ENCODE measurements around the gene CCDC85B. TPM values are rescaled to one million over a fixed set of nuclear protein-coding genes. Genes with fewer than 3 reads are reported as not detected.
A peak's percentile ranks its signal among the peaks of the same experiment; 100 is the strongest.

Gene CCDC85B
- total RNA-seq, 1 experiment from 2014 or later, result 43.7 TPM

DNA sequence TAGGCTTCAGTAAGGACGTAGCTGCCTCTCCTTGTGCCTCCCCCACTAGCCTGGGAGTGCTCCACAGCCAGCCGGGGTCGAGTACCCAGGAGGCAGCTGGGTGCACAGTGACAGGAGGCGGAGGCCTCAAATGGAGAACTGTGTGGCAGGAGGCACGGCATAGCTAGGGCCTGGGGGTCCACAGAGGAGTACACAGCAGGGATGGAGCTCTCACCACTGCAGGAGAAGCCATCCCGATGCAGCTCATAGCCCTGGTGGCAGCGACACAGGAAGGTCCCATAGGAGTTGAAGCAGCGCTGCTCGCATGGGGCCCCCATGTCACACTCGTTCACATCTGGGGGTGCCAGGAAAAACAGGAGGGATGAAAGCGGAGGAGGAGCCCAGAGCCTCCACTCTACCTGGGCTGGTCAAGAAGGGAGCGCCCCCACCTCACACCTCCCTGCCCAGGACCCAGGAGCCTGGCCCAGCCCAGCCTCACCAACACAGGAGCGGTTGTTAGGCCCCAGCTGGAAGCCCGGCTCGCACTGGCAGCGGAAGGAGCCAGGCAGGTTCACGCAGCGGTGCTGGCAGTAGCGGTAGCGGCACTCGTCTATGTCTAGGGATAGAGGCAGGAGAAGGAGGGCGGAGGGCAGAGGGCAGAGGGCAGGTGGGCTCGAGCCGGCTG lies 20.7 kb upstream of the CCDC85B start:
- DNase-seq (ENCODE audit: low read depth), result no peak

DNA sequence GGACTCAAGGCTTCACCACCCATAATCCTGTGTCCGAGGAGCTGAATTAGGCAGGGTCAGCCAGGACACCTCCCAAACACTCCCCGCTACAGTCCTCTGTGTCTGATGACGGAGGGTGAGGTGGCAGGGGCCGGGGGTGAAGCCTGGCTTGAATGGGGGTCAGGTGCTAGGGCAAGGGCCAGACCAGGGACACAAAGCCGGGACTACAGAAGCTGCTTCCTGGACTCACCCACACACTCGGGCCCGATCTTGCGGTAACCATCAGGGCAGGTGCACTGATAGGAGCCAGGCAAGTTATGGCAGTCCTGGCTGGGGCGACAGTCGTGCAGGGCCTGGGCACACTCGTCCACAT lies 20.2 kb upstream of the CCDC85B start:
- no peak for DNase-seq (ENCODE audit: low read depth)

DNA sequence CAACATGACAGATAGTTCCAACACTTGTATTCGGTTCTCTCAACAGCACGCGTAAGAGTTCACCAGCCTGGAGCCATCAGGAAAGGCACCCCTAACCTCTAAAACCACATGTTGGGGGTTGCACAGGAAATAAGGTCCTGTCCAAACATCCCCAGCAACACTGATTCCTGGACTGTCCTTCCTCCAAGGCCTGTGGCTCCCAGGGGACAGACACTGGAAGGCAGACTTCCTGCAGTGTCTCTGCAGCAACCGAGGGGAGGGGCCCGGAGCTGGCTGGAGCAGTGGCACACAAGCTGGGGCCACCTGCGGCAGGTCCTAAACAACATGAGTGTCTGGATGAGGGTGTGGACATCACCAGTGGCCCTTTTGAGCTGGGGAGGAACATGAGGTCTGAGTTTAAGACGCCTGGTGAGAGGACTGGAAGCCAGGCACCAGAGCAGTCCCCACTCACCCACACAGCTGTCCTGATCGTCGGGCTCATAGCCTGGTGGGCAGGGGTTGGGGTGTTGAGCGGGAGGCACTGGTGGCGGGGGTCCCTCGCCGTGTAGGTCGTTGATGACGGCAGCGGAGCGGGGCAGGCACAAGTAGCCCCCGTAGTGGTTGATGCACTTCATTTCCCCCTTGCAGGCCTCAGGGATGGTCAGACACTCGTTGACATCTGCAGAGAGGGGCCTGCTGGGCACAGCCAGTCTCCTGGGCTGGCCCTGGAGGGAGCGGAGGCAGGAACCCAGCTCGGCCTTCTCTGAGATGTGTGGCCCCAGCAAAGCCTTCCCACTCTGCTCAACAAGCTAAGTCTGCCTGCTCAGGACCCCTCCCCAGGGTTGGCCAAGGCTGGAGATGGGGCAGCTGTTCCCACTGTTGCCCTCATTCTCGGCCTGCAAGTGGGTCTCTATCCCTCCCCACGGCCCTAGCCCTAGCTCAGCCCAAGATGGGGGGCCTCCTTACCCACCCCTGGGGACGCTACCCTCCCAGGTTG lies 19.5 kb upstream of the CCDC85B start:
- no peak for DNase-seq (ENCODE audit: low read depth)

DNA sequence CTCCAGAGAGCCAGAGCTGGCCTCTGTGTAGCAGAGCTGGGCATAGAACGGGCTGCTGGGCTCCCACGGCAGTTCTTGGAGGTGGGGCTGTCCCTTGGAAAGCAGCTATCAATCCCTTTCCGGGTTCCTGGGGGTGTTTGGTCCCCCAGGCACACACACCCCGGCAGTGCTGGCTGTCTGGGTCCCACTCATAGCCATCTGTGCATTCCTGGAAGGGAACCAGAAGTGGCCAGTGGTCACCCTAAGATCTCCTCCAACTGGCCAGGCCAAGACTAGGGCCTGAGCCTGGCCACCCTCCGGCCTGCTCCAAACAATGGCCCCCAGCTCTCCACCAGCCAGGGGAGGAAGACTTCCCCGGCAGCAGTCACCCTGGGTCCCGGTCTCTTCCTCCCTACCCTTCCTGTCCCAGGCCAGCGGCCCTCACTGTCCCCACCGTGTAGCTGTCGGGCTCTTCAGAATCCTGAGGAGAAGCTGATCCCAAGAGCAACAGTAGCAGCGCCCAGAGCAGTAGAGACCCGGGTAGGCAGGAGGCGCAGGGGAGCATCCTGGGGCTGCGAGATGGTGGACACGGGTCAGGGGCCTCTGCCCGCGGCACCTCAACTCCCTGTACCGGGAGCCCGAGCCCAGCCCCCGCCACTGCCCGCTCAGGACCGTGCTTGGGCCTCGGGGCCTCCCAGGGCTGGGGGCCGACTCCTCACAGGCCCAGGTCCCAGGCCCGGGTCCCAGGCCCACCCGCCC lies 18.5 kb upstream of the CCDC85B start:
- no peak for DNase-seq (ENCODE audit: low read depth)

DNA sequence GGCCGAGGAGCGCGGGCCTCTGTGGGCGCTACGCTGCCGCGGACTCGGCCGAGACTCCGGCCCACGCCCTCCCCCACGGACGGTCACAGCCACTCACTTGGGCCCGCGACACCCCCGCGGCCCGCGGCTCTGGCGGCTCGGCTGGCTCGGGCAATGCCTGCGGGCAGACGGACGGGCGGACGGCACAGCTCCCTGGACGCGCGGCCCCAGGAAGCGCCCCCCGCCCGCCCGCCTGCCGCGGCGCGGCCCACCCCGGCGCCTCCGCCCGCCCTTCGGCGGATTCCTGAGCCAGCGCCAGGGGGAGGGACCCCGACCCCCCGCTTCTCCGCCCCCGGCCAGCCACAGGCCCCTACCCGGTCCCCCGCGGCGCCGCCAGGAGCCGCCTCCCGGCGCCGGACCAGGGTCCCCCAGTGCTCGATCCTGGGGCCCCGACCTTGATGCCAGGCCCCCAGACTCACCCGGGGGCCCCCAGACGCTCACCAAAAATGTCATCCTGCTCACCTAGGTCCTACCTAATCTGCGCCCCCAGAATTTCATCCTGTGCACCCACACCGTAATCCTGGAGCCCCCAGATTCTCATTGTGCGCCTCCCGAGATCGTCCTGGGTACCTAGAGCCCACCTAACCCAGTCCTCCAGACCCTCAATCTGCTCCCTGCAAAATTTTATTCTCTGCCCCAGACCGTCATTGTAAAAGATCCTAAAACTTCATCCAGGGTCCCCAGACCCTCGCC lies 17.7 kb upstream of the CCDC85B start, which contains the start of gene EFEMP2:
TSS of gene EFEMP2 (minus strand) at position 215 of the 732 bp plus-strand sequence. CDS start 446 bp downstream, outside the sequence.
- DNase-seq (ENCODE audit: low read depth), result peak; percentile 47

DNA sequence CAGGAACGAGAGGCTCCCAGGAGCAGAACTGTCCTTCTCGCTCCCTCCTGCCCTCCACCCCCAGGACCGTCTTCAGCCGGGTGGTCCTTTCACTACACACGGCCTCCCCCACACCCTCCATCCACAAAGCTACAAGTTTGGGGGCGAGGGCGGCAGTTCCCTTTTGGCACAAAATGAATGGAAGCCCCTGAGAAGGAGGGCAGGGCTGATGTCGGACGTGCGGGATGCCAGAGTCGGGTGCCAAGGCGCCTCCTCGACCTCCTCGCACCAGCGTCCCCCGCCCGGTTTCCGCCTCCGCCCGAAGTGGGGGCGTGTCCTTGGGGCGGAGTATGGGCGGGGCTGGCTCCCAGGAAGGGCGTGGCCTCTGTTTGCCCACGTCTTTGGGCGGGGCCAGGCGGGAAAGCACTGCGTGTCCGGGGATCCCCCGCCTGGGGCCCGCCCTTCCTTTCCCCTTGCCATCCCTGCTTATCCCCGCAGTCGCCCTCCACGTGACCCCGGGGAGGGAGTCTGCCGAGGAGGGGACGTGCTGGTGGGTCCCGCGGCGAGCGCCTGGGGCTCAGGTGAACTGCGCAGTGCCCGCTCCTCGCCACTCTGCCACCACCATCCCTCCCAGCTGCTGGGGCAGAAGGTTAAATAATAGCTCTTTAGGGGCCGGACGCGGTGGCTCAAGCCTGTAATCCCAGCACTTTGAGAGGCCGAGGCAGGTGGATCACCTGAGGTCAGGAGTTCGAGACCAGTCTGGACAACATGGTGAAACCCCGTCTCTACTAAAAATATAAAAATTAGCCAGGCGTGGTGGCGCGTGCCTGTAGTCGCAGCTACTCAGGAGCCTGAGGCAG lies 16.9 kb upstream of the CCDC85B start:
- peak; percentile 95 for DNase-seq (ENCODE audit: low read depth)

DNA sequence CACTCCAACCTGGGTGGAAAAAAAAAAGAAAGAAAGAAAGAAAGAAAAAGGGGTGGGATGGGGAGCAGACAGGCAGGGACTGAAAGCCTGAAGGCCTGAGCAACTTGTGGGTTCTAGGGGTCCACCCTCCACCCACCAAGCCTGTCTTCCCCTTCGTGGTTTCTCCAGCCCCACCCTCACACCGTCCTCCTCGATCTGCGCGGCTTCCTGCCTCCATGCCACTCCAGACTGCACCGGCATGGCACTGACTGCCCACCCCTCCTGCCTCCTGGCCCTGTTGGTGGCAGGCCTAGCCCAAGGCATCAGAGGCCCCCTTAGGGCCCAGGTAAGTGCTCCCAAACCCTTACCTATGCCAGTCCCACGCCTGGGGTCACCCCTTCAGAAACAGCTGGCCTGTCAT lies 10.9 kb upstream of the CCDC85B start, which contains the start of gene CTSW:
TSS of gene CTSW (plus strand) at position 221 of the 400 bp plus-strand sequence. CDS start at position 239, 18 bp downstream.
- DNase-seq (ENCODE audit: low read depth), result no peak

DNA sequence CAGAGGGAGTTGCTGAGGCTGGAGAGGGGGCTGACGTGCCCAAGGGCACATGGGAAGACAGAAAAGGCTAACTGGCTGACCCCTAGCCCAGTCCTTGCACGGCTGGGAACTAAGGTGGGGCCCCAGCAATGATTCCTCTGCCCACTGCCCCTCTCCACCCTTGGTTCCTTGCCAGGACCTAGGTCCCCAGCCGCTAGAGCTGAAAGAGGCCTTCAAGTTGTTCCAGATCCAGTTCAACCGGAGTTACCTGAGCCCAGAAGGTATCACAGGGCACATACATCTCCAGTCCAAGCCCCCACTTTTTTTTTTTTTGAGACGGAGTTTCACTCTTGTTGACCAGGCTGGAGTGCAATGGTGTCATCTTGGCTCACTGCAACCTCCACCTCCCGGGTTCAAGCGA lies 10.4 kb upstream of the CCDC85B start:
- no peak for DNase-seq (ENCODE audit: low read depth)

DNA sequence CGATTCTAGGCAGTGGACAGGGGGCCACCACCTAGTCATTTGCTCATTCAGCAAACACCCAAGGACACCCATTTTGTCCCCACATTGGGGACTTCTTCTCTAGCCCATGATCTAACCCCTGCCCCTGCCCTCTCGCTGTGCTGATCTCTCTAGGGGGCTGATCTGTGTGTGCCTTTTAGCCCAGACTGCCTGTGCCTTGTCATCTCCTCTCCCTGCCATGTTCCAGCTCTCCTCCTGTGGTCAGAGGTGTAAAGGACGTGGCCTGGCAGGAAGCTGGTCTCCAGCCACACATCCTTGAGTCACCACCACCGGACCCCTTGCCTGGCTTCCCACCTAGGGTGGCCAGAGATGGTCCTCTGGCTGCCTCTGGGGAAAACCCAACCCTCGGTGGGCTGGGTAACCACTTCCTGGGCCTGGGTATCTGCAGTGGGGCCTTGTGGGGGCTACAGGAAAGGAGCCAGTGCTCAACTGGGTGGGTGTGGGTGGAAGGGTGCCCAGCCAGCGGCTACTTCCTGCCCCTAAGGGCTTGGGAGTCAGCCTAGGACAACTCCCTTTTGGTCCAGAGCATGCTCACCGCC lies 9.5 kb upstream of the CCDC85B start:
- DNase-seq (ENCODE audit: low read depth), result no peak

DNA sequence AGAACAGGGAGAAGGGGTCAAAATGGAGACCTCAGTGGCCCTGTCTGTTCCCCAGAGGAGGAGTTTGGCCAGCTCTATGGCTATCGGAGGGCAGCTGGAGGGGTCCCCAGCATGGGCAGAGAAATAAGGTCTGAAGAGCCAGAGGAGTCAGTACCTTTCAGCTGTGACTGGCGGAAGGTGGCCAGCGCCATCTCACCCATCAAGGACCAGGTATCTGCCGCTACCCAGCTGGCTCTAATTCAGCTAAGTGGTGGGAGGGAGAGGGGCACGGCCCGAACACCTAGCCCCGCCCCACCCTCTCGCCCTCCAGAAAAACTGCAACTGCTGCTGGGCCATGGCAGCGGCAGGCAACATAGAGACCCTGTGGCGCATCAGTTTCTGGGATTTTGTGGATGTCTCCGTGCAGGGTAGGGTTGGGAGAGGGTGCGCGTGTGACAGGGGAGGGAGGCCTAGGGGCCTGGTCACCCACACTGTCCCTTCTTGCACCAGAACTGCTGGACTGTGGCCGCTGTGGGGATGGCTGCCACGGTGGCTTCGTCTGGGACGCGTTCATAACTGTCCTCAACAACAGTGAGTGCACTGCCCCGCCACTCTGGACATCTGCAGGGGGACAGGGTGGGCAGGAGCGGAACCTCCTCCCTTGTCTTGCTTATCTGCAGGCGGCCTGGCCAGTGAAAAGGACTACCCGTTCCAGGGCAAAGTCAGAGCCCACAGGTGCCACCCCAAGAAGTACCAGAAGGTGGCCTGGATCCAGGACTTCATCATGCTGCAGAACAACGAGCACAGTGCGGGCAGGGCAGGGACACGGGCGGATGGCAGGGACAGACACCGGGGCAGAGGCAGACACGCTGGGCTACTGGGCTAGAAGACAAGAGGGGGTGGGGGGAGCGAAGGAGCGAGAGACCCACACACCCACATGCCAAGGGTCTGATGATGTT lies 8.1 kb upstream of the CCDC85B start:
- no peak for DNase-seq (ENCODE audit: low read depth)

DNA sequence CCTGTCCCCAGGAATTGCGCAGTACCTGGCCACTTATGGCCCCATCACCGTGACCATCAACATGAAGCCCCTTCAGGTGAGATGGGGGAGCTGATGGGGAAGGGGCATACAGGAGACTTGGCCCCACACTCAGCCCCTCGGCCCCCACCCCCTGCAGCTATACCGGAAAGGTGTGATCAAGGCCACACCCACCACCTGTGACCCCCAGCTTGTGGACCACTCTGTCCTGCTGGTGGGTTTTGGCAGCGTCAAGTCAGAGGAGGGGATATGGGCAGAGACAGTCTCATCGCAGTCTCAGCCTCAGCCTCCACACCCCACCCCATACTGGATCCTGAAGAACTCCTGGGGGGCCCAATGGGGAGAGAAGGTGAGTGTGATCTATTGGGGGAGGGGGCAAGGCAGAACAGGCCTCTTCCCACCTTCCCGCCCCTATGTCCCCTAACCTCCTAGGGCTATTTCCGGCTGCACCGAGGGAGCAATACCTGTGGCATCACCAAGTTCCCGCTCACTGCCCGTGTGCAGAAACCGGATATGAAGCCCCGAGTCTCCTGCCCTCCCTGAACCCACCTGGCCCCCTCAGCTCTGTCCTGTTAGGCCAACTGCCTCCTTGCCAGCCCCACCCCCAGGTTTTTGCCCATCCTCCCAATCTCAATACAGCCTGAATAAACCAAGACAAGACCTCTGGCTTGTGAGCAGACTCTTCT lies 7.3 kb upstream of the CCDC85B start:
- no peak for DNase-seq (ENCODE audit: low read depth)

DNA sequence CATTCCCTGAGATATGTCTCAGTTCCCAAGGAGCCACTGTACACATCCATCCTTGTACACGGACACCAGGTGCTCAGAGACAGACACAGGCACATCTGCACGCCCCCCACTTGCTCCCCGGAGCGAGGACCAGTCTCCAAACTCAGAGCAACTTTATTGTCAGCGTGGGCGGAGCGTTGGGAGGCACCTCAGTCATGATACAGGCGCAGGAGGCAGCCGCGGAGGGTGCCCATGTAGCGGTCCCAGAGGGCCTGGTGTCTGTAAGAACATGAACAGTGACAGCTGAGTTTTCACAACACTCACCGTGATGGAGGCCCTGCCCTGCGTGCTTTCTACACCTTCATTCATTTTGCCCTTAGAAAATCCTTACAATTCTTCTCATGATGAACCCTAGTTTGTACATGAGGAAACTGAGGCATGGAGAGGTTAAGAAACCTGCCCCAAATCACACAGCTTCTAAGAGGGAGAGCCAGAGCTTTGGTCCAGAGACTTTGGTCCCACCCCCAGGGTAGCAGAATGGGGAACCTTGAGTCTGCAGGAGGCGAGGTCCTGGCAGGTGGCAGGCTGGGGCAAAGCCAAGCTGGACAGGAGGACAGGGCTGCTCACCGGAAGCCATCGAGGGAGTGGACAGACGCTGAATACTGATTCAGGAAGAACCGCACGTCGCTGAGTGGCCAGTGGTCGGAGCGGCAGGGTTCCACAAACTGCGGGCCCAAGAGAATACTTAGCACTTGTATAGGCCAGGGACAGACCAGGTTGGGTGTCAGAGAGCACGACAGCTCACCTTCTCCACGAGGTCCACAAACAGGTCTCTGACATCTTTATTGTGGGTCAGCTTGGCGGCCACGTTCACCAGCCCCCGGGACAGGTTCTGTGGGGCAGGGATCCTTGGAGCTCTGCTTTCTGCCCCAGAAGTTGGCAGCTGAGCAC lies 6.4 kb upstream of the CCDC85B start:
- DNase-seq (ENCODE audit: low read depth), result no peak

DNA sequence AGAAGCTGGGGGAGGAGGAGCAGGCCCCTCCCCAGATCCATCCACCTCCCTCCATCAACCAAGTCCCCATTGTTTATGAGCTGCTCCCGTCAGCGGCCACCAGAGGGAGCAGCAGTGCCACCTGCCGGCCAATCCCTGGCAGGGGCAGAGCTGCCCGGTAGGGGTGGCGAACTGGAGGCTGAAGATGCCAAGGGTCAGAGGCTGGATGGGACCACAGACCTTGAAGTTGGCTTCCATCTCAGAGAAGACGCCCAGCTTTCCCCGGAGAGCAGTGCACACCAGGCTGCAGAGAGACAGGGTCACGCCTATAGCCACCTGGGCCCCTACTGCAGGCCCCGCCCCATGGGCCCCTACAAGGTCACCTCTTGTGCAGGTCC lies 5.8 kb upstream of the CCDC85B start:
- peak; percentile 77 for DNase-seq (ENCODE audit: low read depth)

DNA sequence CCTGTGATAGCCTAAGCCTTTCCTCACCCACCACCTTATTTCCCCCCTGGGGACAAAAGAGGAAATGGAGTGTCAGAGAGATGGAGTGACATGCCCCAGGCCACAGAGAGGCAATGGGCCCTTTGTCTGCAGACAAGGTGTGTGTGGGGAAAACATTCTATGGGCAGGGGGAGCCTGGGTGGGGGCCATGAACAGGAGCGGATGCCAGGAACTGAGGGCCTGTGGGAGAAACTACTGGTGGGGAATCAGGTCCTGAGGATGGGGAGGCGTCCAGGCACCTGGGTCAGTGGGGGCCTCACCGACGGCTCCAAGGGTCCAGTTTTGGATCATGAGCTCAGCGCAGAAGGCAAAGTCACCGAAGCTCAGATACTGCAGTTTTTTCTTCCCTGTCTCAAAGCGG lies 5.2 kb upstream of the CCDC85B start:
- DNase-seq (ENCODE audit: low read depth), result no peak

DNA sequence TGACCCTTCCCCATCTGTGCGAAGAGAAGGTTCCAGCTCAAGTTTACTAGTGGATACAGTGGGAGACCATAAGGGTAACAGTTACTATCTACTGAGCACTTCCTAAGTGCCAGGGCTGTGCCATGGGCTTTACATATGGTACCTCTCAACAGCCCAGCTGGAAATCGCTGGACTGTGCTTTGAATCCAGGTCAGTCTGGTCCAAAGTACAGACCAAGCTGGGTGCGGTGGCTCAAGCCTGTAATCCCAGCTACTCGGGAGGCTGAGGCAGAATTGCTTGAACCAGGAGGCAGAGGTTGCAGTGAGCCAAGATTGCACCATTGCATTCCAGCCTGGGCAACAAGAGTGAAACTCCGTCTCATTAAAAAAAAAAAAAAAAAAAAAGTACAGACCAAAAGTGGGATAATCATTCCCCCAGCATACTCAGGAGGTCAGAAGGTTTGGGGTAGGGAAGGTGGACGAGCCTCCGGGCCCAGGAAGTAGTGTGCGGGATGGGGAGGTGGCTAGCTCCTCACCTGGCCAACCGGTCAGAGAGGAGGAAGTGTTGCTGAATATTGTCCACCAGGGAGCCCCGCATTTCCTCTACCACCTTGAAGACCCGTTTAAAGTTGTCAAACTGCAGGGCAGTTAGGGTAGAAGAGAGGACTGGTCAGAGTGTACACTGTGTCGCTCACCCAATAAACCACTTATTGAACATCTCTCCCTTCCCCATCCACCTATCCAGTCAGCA lies 4.5 kb upstream of the CCDC85B start:
- DNase-seq (ENCODE audit: low read depth), result no peak
